OCI-LY7 (cell line): ENCODE measurements around the gene RAPGEF4. TPM values are rescaled to one million over a fixed set of nuclear protein-coding genes. Genes with fewer than 3 reads are reported as not detected.

ENCODE experiments used
- BruUV-seq: library from RNA; stranded (reverse); fragments of 400-500 nt; replicated peaks from 2 replicates; lab custom pipeline; 2021; lab: Mats Ljungman, UMichigan
- CTCF ChIA-PET: fragments of 300-600 bp; sonication (Branson Sonifier 250); formaldehyde crosslinking; loops from one replicate; lab custom pipeline; 2022; ENCODE audit warnings: antibody characterized with exemption; ENCODE audit not compliant: unreplicated experiment; lab: Charles Lee
- POLR2A ChIA-PET: fragments of 300-600 bp; sonication (Branson Sonifier 250); formaldehyde crosslinking; loops from one replicate; lab custom pipeline; 2022; ENCODE audit warnings: antibody characterized with exemption; lab: Charles Lee
- DNase-seq: peaks from one replicate; pipeline ENCODE4 v3.0.0-alpha.2; 2015; ENCODE audit warnings: low spot score
- H2AFZ ChIP-seq: fragments of 200-600 bp; sonication (generic), shearing (Covaris generic); 2 replicates; pipeline ENCODE4 v1.6.1; 2014; ENCODE audit warnings: mild to moderate bottlenecking, antibody characterized with exemption, low read length, moderate library complexity
- H3K27ac ChIP-seq: fragments of 200-600 bp; sonication (generic); 2 replicates; pipeline ENCODE4 v1.5.1; 2014; ENCODE audit warnings: mixed run types, low read depth, mild to moderate bottlenecking, moderate library complexity, low read length, inconsistent platforms; ENCODE audit not compliant: poor library complexity, severe bottlenecking
- H3K36me3 ChIP-seq: fragments of 200-600 bp; sonication (generic); 2 replicates; pipeline ENCODE4 v1.6.1; 2014; ENCODE audit warnings: mild to moderate bottlenecking, antibody characterized with exemption, low read length, moderate library complexity, mixed read lengths; ENCODE audit not compliant: insufficient read depth
- H3K4me1 ChIP-seq: fragments of 200-600 bp; sonication (generic); 2 replicates; pipeline ENCODE4 v1.5.1; 2014; ENCODE audit warnings: mild to moderate bottlenecking, low read length; ENCODE audit not compliant: insufficient read depth, poor library complexity, severe bottlenecking
- H3K4me2 ChIP-seq: fragments of 200-600 bp; sonication (generic); 2 replicates; pipeline ENCODE4 v1.6.1; 2014; ENCODE audit warnings: mild to moderate bottlenecking, low read length
- H3K4me3 ChIP-seq: fragments of 200-600 bp; sonication (generic); 2 replicates; pipeline ENCODE4 v1.5.1; 2014; ENCODE audit warnings: mild to moderate bottlenecking, low read depth, low read length; ENCODE audit not compliant: poor library complexity, severe bottlenecking
- H3K79me2 ChIP-seq: fragments of 200-600 bp; sonication (generic); 2 replicates; pipeline ENCODE4 v1.6.1; 2016; ENCODE audit warnings: low read depth, mild to moderate bottlenecking, low read length, moderate library complexity, mixed read lengths; ENCODE audit not compliant: insufficient read depth
- H3K9me2 ChIP-seq: fragments of 200-600 bp; sonication (generic); 2 replicates; pipeline ENCODE4 v1.6.1; 2016; ENCODE audit warnings: mild to moderate bottlenecking, low read length, mixed read lengths; ENCODE audit not compliant: insufficient read depth
- H3K9me3 ChIP-seq: fragments of 200-600 bp; sonication (generic); 2 replicates; pipeline ENCODE4 v1.6.1; 2014; ENCODE audit warnings: mild to moderate bottlenecking, mixed run types, low read length, mixed read lengths
- H4K20me1 ChIP-seq: fragments of 200-600 bp; sonication (generic); 2 replicates; pipeline ENCODE4 v1.6.1; 2014; ENCODE audit warnings: mild to moderate bottlenecking, antibody characterized with exemption, low read length, moderate library complexity, mixed read lengths; ENCODE audit not compliant: insufficient read depth
- CTCF ChIP-seq: fragments of 200-600 bp; sonication (generic); conservative IDR thresholded peaks from 2 replicates; pipeline ENCODE4 v1.5.1; 2014; ENCODE audit warnings: mild to moderate bottlenecking, antibody characterized with exemption, low read length, moderate library complexity, mixed read lengths
- EZH2phosphoT487 ChIP-seq: fragments of 200-600 bp; sonication (generic); IDR thresholded peaks from 2 replicates; pipeline ENCODE4 v1.6.1; 2018; ENCODE audit warnings: low read depth, borderline replicate concordance, mild to moderate bottlenecking, mixed run types, antibody characterized with exemption, low read length, moderate library complexity, mixed read lengths
- intact Hi-C: fragments of 100-400 bp; cut with micrococcal nuclease; formaldehyde crosslinking; loops from one replicate; pipeline ENCODE4 v1.10.0; 2022; ENCODE audit not compliant: unreplicated experiment
- total RNA-seq, 2 experiments: library from RNA; depleted of rRNA in 1 of 2; stranded (reverse); fragments of >200 nt in 1 of 2; shearing (Covaris generic) in 1 of 2; gene quantifications; 2 replicates each; pipeline ENCODE4 v1.2.3, GENCODE V29; 2014 to 2022

Gene RAPGEF4
- total RNA-seq, 2 experiments from 2014 or later = 0.22 to 0.55 TPM

- TF ChIP-seq EZH2phosphoT487 (no peak), CTCF (no peak)
- no TSS peak for BruUV-seq
- DNase-seq = no peak
- CTCF ChIA-PET = no interaction called here
- intact Hi-C loops = no loop called here
- Histone ChIP-seq H2AFZ (no peak overlapping the region), H3K4me3 (no peak overlapping the region), H4K20me1 (no peaks in the 10 kb centered on the region), H3K79me2 (no peaks in the 10 kb centered on the region), H3K36me3 (no peaks in the 10 kb centered on the region), H3K4me1 (no peaks in the 10 kb centered on the region), H3K9me2 (no peaks in the 10 kb centered on the region), H3K27ac (no peak overlapping the region), H3K4me2 (no peak overlapping the region), H3K9me3 (no peaks in the 10 kb centered on the region)
- POLR2A ChIA-PET = no interaction called here
These were observed 191.4 kb downstream of the RAPGEF4 start for GRCh38 chr2:172926785-172927640.

GRCh38 chr2:172927641-172928357, 192.2 kb downstream of the RAPGEF4 start:
- CTCF ChIA-PET = no interaction called here
- no peaks in the 10 kb centered on the region for H3K4me1 ChIP-seq
- no peaks in the 10 kb centered on the region for H4K20me1 ChIP-seq
- no peak overlapping the region for H3K4me3 ChIP-seq
- no peaks in the 10 kb centered on the region for H3K36me3 ChIP-seq
- TF ChIP-seq EZH2phosphoT487 (no peak), CTCF (no peak)
- H3K4me2 ChIP-seq = no peak overlapping the region
- POLR2A ChIA-PET = no interaction called here
- H3K27ac ChIP-seq = no peak overlapping the region
- no peak for DNase-seq
- no peak overlapping the region for H2AFZ ChIP-seq
- H3K79me2 ChIP-seq = no peaks in the 10 kb centered on the region
- intact Hi-C loops = no loop called here
- no TSS peak for BruUV-seq
- H3K9me2 ChIP-seq = no peaks in the 10 kb centered on the region
- no peaks in the 10 kb centered on the region for H3K9me3 ChIP-seq
